Naive thymus-derived CD4-positive, alpha-beta T cell (primary cell): ENCODE measurements around the gene HOXA13. TPM values are rescaled to one million over a fixed set of nuclear protein-coding genes. Genes with fewer than 3 reads are reported as not detected.
A peak's percentile ranks its signal among the peaks of the same experiment; 100 is the strongest.

Experiments used
- ATAC-seq: fragments of 150-1000 bp; cut with Tn5 transposase; 2 replicates; pipeline ENCODE4 v1.10.0; 2021; ENCODE audit warnings: mild to moderate bottlenecking, moderate library complexity
- CTCF ChIA-PET: fragments of 350-600 bp; sonication (Branson Sonifier 250); formaldehyde crosslinking; loops from one replicate; lab custom pipeline; 2021; ENCODE audit warnings: antibody characterized with exemption; lab: Charles Lee
- POLR2A ChIA-PET: fragments of 350-600 bp; sonication (Branson Sonifier 250); formaldehyde crosslinking; loops from one replicate; lab custom pipeline; 2021; ENCODE audit warnings: antibody characterized with exemption, inconsistent platforms; lab: Charles Lee
- DNase-seq, 9 donors: peaks; one replicate each; pipeline versions ENCODE4 v3.0.0 to v3.0.0-alpha.2; 2020 to 2022; ENCODE audit warnings: mixed read lengths in 1 of 9
- H3K27ac ChIP-seq: one replicate; pipeline ENCODE4 v1.7.0; 2013; ENCODE audit warnings: mild to moderate bottlenecking, low read depth, low read length, moderate library complexity
- H3K27me3 ChIP-seq, 2 donors: one replicate each; pipeline ENCODE4 v1.7.0; 2013; ENCODE audit warnings: low read length in 2 of 2, mild to moderate bottlenecking in 2 of 2, moderate library complexity in 2 of 2; ENCODE audit not compliant: control insufficient read depth in 2 of 2, insufficient read depth in 2 of 2
- H3K36me3 ChIP-seq, 3 experiments: 1 replicate in 2 of 3; 2 replicates in 1 of 3; pipeline ENCODE4 v1.7.0; 2013; ENCODE audit warnings: low read length in 3 of 3, mild to moderate bottlenecking in 3 of 3, moderate library complexity in 1 of 3; ENCODE audit not compliant: insufficient read depth in 3 of 3, control insufficient read depth in 2 of 3
- H3K4me1 ChIP-seq, 2 donors: one replicate each; pipeline ENCODE4 v1.7.0; 2013; ENCODE audit warnings: low read length in 2 of 2, mild to moderate bottlenecking in 2 of 2, moderate library complexity in 1 of 2; ENCODE audit not compliant: control insufficient read depth in 2 of 2, insufficient read depth in 2 of 2
- H3K4me3 ChIP-seq: 2 replicates; pipeline ENCODE4 v1.7.0; 2013; ENCODE audit warnings: mild to moderate bottlenecking, low read length
- H3K9me3 ChIP-seq, 3 experiments: 1 replicate in 2 of 3; 2 replicates in 1 of 3; pipeline ENCODE4 v1.7.0; 2013; ENCODE audit warnings: low read length in 3 of 3; ENCODE audit not compliant: control insufficient read depth in 2 of 3
- H3K27ac Mint-ChIP-seq, 9 donors: one replicate each; pipeline ENCODE4 v1.8.0; 2020 to 2022; ENCODE audit warnings: mixed read lengths in 9 of 9, mild to moderate bottlenecking in 8 of 9, moderate library complexity in 5 of 9, inconsistent platforms in 2 of 9
- H3K27me3 Mint-ChIP-seq, 5 donors: one replicate each; pipeline ENCODE4 v1.8.0; 2021 to 2022; ENCODE audit warnings: mixed read lengths in 5 of 5, mild to moderate bottlenecking in 1 of 5
- H3K36me3 Mint-ChIP-seq, 5 donors: one replicate each; pipeline ENCODE4 v1.8.0; 2020 to 2022; ENCODE audit warnings: mixed read lengths in 5 of 5, mild to moderate bottlenecking in 3 of 5, inconsistent platforms in 1 of 5
- H3K4me1 Mint-ChIP-seq, 7 donors: one replicate each; pipeline ENCODE4 v1.8.0; 2020 to 2022; ENCODE audit warnings: mixed read lengths in 7 of 7, mild to moderate bottlenecking in 3 of 7, inconsistent platforms in 1 of 7
- H3K4me3 Mint-ChIP-seq, 10 donors: one replicate each; pipeline ENCODE4 v1.8.0; 2020 to 2022; ENCODE audit warnings: mild to moderate bottlenecking in 10 of 10, mixed read lengths in 10 of 10, moderate library complexity in 6 of 10, inconsistent platforms in 2 of 10
- H3K9me3 Mint-ChIP-seq, 11 donors: one replicate each; pipeline ENCODE4 v1.8.0; 2020 to 2022; ENCODE audit warnings: mixed read lengths in 11 of 11, mild to moderate bottlenecking in 4 of 11, inconsistent platforms in 1 of 11, moderate library complexity in 1 of 11
- intact Hi-C, 2 donors: fragments of 100-400 bp; cut with micrococcal nuclease; formaldehyde crosslinking; loops; one replicate each; pipeline ENCODE4 v1.15.1; 2023
- polyA plus RNA-seq, 2 donors: library from polyadenylated mRNA; unstranded; fragments of 300-500 nt; fragmentation: Illumina TruSeq; gene quantifications; one replicate each; pipeline ENCODE4 v1.2.3, GENCODE V29; 2021
- total RNA-seq, 6 experiments: library from RNA in 5 of 6; stranded (reverse) in 5 of 6; gene quantifications; 1 replicate in 5 of 6; 2 replicates in 1 of 6; pipeline ENCODE4 v1.2.3 and lab custom pipeline; 2021 to 2026

The HOXA13 gene
- total and polyA plus RNA-seq, 7 experiments from 2014 or later, result not detected

DNA sequence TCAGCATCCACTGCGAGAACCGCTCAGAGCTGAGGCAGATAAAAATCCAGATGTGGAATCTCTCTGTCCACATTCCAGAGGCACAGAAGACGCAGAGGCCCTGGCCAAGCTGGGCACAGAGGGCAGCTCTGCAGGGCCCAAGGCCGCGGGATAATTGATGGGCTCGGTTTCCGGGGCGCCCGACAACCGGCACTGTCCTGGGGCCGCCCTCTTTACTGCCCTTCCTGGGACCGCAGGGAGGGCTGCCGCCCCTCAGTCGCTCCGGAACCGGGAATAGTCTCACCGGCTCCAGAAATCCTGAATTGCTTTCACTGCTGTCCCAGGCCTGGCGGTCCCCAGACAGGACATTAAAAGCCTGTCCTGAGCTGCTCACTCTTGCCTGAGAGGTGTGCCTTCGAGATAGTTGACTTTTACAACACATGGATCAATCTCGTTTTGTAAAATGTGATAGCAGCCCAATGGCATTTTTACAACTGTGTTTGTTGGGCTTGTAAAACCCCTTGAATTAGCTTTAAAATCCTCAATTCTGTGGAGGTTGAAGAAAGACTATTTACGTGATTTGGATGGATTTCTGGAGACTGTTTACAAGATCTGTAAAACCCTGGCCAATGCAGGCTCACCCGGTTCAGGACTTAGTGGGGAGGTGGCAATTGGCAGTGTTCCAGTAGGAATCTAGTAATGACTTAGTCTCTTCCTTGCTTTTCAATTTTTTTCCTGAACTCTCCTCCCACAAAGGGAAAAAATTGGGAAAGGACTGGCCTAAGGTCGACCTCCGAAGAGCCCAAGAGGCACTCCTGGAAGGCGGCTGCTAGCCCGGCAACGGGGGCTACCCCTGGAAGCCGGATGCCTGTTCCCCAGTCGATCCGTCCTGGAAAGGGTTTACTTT lies 50.9 kb downstream of the HOXA13 start:
- ATAC-seq (no peak), DNase-seq (no peak)
- no peak overlapping the region for H3K27ac Mint-ChIP-seq
- Histone ChIP-seq H3K9me3 (no peaks in the 10 kb centered on the region), H3K4me1 (peaks cover 23 to 28% of the 10 kb centered on the region in 2 donors), H3K27me3 (peaks cover 35 to 56% of the 10 kb centered on the region in 2 donors), H3K36me3 (no peaks in the 10 kb centered on the region), H3K27ac (no peak overlapping the region), H3K4me3 (no peak overlapping the region)
- H3K4me1 Mint-ChIP-seq, result peaks cover 10 to 48% (median 32%) of the 10 kb centered on the region in 7 donors
- H3K4me3 Mint-ChIP-seq, result peak overlapping the region in 4 of 10 donors; percentile 26 to 82 (median 68)
- peaks cover 0 to 3% (median 0%) of the 10 kb centered on the region in 5 donors for H3K36me3 Mint-ChIP-seq
- ChIA-PET CTCF (interaction anchor here (0.6 to 4.2 kb wide), 7 partner anchors 10 to 765 kb away, joined by 3 to 42 read pairs (median 3); no protein-coding TSS in a partner anchor), POLR2A (interaction anchor here (0.7 to 0.8 kb wide), 2 partner anchors 20 to 57 kb away, joined by 3 read pairs; no protein-coding TSS in a partner anchor)
- H3K9me3 Mint-ChIP-seq, result peaks cover 0 to 3% (median 0%) of the 10 kb centered on the region in 11 donors
- intact Hi-C loops, result no loop called here
- peaks cover 70 to 86% (median 75%) of the 10 kb centered on the region in 5 donors for H3K27me3 Mint-ChIP-seq

DNA sequence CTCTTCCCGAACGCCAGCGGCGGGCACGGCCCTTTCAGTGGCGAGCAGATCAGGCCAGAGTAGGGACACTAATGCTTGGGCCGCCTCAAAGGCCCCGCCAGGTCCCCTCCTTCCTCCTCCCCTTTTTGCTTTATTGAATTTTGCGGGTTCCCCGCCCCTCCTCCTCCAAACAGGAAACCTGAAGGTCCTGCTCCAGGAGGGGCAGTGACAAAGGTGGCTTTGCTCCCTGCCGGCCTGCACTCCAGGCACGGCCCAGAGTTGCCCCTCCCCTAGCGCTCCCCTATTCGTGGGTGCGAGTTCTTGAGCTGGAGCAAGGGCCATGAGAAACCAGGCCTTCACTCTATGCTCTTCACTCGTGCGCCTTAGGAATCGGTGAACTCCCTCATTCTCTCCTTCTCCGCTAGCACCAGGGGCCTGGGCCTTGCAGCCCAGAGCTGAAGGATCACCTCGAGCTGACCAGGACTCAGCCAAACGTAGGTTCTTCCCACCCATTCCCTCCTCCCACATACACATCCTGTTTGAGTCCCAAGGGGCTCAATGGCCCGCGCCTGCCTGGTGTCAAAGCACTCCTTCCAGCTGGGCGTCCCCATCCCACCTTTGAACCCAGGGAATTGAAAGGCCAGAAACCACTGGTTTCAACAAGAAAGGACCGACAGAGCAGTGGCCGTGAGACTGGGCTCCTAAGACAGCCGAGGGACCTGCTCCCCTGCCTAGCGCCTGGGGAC lies 51.7 kb downstream of the HOXA13 start:
- Histone ChIP-seq H3K9me3 (no peaks in the 10 kb centered on the region), H3K4me3 (no peak overlapping the region), H3K36me3 (no peaks in the 10 kb centered on the region), H3K27me3 (peaks cover 28 to 48% of the 10 kb centered on the region in 2 donors), H3K4me1 (peaks cover 23 to 28% of the 10 kb centered on the region in 2 donors), H3K27ac (no peak overlapping the region)
- ATAC-seq (no peak), DNase-seq (no peak)
- CTCF ChIA-PET, result interaction anchor here (1.1 to 4.2 kb wide), 2 partner anchors 14 to 28 kb away, joined by 4 to 42 read pairs; no protein-coding TSS in a partner anchor
- Mint-ChIP-seq H3K27me3 (peaks cover 61 to 81% (median 68%) of the 10 kb centered on the region in 5 donors), H3K9me3 (peaks cover 0 to 3% (median 0%) of the 10 kb centered on the region in 11 donors), H3K36me3 (peaks cover 0 to 3% (median 0%) of the 10 kb centered on the region in 5 donors), H3K4me3 (peak overlapping the region in 9 of 10 donors; percentile 56 to 82 (median 69)), H3K4me1 (peaks cover 10 to 43% (median 28%) of the 10 kb centered on the region in 7 donors), H3K27ac (peak overlapping the region in 3 of 9 donors; percentile 42 to 62 (median 45))
- intact Hi-C loops, result no loop called here
- POLR2A ChIA-PET, result interaction anchor here (1.2 kb wide), 1 partner anchor 9 kb away, joined by 3 read pairs; no protein-coding TSS in a partner anchor

DNA sequence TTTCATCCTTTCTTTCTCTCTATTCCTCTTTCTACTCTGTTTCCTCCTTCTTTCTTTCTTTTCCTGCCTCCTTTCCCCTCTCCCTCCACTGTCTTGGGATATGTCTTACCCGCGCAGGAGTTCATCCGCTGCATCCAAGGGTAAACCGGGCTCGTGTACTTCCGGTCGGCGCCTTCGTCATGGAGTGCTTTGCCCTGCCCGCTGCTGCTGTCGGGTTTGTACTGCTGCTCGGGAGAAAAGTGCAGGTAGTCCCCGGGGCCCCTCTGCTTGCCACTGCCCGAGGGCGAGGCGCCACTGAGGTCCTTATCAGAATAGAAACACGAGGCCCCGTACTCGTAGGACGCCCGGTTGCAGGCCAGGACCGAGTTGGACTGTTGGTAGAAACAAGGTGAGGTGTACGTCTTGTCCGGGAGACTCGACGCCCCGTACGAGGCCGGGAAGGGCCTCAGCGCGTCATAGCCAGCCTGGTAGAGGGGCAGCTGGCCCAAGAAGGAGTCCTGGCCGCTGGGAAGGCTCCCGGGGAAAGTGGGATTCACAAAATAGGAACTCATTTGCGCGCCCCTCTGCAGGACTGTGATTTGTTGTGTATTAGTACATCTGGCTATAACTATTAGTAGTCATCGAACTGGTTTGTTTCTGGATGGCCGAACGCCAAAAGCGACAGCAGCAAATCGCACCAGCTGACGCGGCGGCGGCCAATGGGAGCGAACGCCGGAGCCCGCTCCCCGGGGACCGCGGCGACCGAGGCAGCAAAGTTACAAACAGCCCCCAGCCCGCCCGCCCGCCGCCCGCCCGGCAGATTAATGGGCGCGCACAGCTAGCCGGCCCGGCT lies 52.5 kb downstream of the HOXA13 start, which contains the start of gene HOXA6:
Gene HOXA6 (minus strand): TSS at position 576 of the 832 bp plus-strand sequence. CDS start 25 bp downstream, at position 551.
- DNase-seq (no peak), ATAC-seq (no peak)
- H3K27ac Mint-ChIP-seq, result peak within 1 kb of the TSS in 3 of 9 donors; percentile 42 to 62 (median 45)
- intact Hi-C loops, result no loop called here
- H3K27me3 Mint-ChIP-seq, result peaks cover 63 to 81% (median 65%) of the 10 kb centered on the region in 5 donors
- H3K4me1 Mint-ChIP-seq, result peaks cover 10 to 41% (median 28%) of the 10 kb centered on the region in 7 donors
- no peaks in the 10 kb centered on the region for H3K36me3 ChIP-seq
- H3K27ac ChIP-seq, result no peak within 1 kb of the TSS
- peak within 1 kb of the TSS in 9 of 10 donors; percentile 56 to 82 (median 69) for H3K4me3 Mint-ChIP-seq
- peaks cover 20 to 40% of the 10 kb centered on the region in 2 donors for H3K27me3 ChIP-seq
- no peaks in the 10 kb centered on the region for H3K9me3 ChIP-seq
- ChIA-PET POLR2A (interaction anchor here (1.2 kb wide), 1 partner anchor 10 kb away, joined by 3 read pairs; no protein-coding TSS in a partner anchor), CTCF (interaction anchor here (1.0 to 4.2 kb wide), 2 partner anchors 14 to 460 kb away, joined by 3 to 42 read pairs; no protein-coding TSS in a partner anchor)
- peaks cover 21 to 26% of the 10 kb centered on the region in 2 donors for H3K4me1 ChIP-seq
- H3K9me3 Mint-ChIP-seq, result peaks cover 0 to 3% (median 0%) of the 10 kb centered on the region in 11 donors
- H3K36me3 Mint-ChIP-seq, result peaks cover 0 to 3% (median 0%) of the 10 kb centered on the region in 5 donors
- no peak within 1 kb of the TSS for H3K4me3 ChIP-seq

DNA sequence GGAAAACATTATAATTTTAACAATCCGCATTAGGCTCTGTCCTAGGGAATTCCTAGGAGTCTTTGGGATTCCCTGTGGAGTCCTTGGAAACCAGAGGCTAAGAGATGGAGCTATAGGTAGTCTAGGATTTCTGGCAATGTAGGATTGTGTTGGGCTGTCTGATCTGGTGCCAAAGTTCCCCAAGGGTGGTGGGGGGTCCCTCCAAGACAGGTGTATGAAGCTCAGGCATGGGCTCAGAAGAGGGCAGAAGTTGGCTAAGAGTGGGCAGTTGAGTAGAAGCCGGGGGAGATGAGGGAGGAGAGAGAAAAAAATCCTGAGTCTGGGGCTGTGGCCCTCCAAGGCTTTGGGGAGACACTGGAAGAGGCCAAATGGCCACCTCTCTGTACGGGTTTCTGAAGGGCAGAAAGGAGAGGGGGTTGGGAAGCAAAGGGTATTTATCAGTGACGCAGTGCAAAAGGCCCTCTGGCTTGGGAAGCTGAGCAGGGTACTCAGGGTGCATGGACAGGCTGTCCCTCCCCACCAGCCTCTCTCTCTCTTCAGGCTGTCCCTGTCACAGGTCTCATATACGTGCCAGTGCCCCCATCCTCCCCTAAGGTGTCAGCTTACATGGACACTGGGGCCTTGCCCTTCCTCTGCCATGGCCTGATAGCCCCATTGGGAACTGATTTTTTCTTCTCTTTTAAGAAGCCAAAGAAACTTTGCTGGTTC lies 53.2 kb downstream of the HOXA13 start:
- H3K4me3 Mint-ChIP-seq, result peak overlapping the region in 2 of 10 donors; percentile 54 to 82
- CTCF ChIA-PET, result interaction anchor here (1.0 kb wide), 1 partner anchor 459 kb away, joined by 3 read pairs; no protein-coding TSS in a partner anchor
- H3K27me3 Mint-ChIP-seq, result peaks cover 56 to 77% (median 63%) of the 10 kb centered on the region in 5 donors
- intact Hi-C loops, result no loop called here
- H3K4me1 Mint-ChIP-seq, result peaks cover 7 to 33% (median 21%) of the 10 kb centered on the region in 7 donors
- no peaks in the 10 kb centered on the region for H3K9me3 ChIP-seq
- H3K4me3 ChIP-seq, result no peak overlapping the region
- no peaks in the 10 kb centered on the region for H3K36me3 ChIP-seq
- ATAC-seq (no peak), DNase-seq (no peak)
- H3K9me3 Mint-ChIP-seq, result peaks cover 0 to 3% (median 0%) of the 10 kb centered on the region in 11 donors
- peaks cover 14 to 19% of the 10 kb centered on the region in 2 donors for H3K4me1 ChIP-seq
- H3K27ac ChIP-seq, result no peak overlapping the region
- H3K36me3 Mint-ChIP-seq, result peaks cover 0 to 3% (median 0%) of the 10 kb centered on the region in 5 donors
- H3K27ac Mint-ChIP-seq, result no peak overlapping the region
- POLR2A ChIA-PET, result no interaction called here
- H3K27me3 ChIP-seq, result peaks cover 12 to 32% of the 10 kb centered on the region in 2 donors

DNA sequence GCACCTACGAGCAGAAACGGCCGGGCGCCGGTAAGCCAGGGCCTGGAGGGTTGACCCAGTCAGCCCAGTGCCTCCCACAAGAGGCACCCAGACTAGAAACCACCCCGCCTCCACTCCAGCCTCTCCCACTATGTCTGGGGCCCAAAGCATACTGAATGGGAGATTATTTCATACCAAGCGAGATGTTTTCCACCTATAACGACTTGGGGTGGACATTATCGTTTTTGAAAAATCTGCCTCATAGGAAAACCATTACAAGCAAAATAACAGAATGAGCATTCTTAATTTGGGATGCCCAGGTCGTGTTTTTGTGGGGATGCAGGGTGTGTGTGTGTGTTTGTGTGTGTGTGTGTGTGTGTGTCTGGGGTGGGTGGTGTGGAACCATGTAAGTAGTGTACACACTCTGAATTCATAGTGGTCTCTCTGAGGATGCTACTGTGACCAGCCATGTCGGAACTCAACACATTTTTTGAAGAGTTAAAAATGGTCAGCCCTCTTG lies 53.9 kb downstream of the HOXA13 start:
- no peak overlapping the region for H3K4me3 ChIP-seq
- H3K27ac ChIP-seq, result no peak overlapping the region
- CTCF ChIA-PET, result no interaction called here
- H3K9me3 ChIP-seq, result no peaks in the 10 kb centered on the region
- H3K36me3 Mint-ChIP-seq, result peaks cover 0 to 3% (median 0%) of the 10 kb centered on the region in 5 donors
- POLR2A ChIA-PET, result no interaction called here
- H3K27me3 Mint-ChIP-seq, result peaks cover 49 to 76% (median 62%) of the 10 kb centered on the region in 5 donors
- H3K4me1 ChIP-seq, result peaks cover 7 to 12% of the 10 kb centered on the region in 2 donors
- H3K27ac Mint-ChIP-seq, result no peak overlapping the region
- H3K9me3 Mint-ChIP-seq, result peaks cover 0 to 3% (median 0%) of the 10 kb centered on the region in 11 donors
- peaks cover 1 to 26% (median 15%) of the 10 kb centered on the region in 7 donors for H3K4me1 Mint-ChIP-seq
- DNase-seq (no peak), ATAC-seq (no peak)
- no peak overlapping the region for H3K4me3 Mint-ChIP-seq
- intact Hi-C loops, result no loop called here
- H3K27me3 ChIP-seq, result peaks cover 8 to 26% of the 10 kb centered on the region in 2 donors
- H3K36me3 ChIP-seq, result no peaks in the 10 kb centered on the region
